ENCODE measurements around the gene BANF2. TPM values are rescaled to one million over a fixed set of nuclear protein-coding genes. Genes with fewer than 3 reads are reported as not detected.
A peak's percentile ranks its signal among the peaks of the same experiment; 100 is the strongest.

BANF2 gene
- total and polyA plus RNA-seq, 2 of the 13 experiments (the other 11 are each of a cell fraction or from before 2014, with no cell fraction given) = 0.35 TPM; not detected in 1

DNA sequence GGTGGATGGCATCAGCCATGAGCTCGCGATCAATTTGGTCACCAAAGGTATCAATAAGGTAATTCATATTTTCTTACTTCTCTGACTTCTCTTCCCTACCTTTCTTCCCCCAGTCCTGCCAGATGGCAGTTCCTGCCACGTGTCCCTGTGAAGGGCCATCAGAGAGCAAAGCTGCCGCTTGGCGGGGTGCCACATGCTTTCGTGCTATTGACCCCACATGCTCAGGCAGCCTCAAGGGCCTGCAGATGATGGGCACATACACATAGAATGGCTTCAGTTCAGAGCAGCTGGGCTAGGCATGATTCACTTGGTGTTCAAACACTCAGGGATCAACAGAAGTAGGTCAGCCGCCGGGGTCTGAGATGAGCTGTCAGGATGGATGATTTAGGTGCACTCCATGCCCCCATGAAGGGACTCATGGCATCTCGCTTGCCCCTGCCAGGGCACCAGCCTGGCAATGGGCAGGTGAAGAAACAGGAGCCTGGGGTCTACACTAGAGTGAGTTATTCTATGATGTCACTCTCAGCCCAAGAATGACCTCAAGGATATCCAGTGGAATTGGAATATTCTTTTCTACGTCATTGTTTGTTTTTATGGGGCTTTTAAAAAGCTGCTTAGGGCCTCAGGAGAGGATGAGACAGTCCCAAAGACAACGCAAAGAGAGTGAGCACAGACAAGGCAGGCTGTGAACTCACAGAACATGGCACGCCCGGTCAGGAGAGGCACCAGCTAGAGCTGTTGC is 25.5 kb downstream of the BANF2 start (continued):
- TF ChIP-seq PAX8 (CRISPR knock-in tag; IDR thresholded peaks at IDR 0.05; ENCODE audit: borderline replicate concordance) = no peak
- TF ChIP-seq, protein P1, sequence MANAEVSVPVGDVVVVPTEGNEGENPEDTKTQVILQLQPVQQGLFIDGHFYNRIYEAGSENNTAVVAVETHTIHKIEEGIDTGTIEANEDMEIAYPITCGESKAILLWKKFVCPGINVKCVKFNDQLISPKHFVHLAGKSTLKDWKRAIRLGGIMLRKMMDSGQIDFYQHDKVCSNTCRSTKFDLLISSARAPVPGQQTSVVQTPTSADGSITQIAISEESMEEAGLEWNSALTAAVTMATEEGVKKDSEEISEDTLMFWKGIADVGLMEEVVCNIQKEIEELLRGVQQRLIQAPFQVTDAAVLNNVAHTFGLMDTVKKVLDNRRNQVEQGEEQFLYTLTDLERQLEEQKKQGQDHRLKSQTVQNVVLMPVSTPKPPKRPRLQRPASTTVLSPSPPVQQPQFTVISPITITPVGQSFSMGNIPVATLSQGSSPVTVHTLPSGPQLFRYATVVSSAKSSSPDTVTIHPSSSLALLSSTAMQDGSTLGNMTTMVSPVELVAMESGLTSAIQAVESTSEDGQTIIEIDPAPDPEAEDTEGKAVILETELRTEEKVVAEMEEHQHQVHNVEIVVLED (CRISPR knock-in tag; IDR thresholded peaks at IDR 0.05; ENCODE audit: borderline replicate concordance) = no peak
- TF ChIP-seq, protein P2, sequence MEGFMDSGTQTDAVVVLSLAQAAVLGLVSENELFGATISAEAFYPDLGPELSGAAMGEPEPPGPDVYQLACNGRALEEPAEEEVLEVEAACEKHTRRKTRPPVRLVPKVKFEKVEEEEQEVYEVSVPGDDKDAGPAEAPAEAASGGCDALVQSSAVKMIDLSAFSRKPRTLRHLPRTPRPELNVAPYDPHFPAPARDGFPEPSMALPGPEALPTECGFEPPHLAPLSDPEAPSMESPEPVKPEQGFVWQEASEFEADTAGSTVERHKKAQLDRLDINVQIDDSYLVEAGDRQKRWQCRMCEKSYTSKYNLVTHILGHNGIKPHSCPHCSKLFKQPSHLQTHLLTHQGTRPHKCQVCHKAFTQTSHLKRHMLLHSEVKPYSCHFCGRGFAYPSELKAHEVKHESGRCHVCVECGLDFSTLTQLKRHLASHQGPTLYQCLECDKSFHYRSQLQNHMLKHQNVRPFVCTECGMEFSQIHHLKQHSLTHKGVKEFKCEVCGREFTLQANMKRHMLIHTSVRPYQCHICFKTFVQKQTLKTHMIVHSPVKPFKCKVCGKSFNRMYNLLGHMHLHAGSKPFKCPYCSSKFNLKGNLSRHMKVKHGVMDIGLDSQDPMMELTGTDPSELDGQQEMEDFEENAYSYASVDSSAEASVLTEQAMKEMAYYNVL (CRISPR knock-in tag; IDR thresholded peaks at IDR 0.05; ENCODE audit: borderline replicate concordance) = no peak
- TF ChIP-seq, protein P3, sequence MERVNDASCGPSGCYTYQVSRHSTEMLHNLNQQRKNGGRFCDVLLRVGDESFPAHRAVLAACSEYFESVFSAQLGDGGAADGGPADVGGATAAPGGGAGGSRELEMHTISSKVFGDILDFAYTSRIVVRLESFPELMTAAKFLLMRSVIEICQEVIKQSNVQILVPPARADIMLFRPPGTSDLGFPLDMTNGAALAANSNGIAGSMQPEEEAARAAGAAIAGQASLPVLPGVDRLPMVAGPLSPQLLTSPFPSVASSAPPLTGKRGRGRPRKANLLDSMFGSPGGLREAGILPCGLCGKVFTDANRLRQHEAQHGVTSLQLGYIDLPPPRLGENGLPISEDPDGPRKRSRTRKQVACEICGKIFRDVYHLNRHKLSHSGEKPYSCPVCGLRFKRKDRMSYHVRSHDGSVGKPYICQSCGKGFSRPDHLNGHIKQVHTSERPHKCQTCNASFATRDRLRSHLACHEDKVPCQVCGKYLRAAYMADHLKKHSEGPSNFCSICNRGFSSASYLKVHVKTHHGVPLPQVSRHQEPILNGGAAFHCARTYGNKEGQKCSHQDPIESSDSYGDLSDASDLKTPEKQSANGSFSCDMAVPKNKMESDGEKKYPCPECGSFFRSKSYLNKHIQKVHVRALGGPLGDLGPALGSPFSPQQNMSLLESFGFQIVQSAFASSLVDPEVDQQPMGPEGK (CRISPR knock-in tag; IDR thresholded peaks at IDR 0.05) = no peak
- TF ChIP-seq NONO (IDR thresholded peaks at IDR 0.05) = no peak
- no peak for TF ChIP-seq NONO (CRISPR knock-in tag; conservative IDR thresholded peaks at IDR 0.05)
- peak; percentile 24 for TF ChIP-seq YY1 (IDR thresholded peaks at IDR 0.05; ENCODE audit: insufficient read depth, insufficient replicate concordance, low read depth, low read length)
- no peak for TF ChIP-seq SPEN (CRISPR knock-in tag; IDR thresholded peaks at IDR 0.05; ENCODE audit: low read depth)
- no peak for TF ChIP-seq ZNF335 (CRISPR knock-in tag; IDR thresholded peaks at IDR 0.05)
- no peak for TF ChIP-seq ZBTB1 (CRISPR knock-in tag; IDR thresholded peaks at IDR 0.05; ENCODE audit: borderline replicate concordance)
- TF ChIP-seq, protein P4, sequence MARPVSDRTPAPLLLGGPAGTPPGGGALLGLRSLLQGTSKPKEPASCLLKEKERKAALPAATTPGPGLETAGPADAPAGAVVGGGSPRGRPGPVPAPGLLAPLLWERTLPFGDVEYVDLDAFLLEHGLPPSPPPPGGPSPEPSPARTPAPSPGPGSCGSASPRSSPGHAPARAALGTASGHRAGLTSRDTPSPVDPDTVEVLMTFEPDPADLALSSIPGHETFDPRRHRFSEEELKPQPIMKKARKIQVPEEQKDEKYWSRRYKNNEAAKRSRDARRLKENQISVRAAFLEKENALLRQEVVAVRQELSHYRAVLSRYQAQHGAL (CRISPR knock-in tag; IDR thresholded peaks at IDR 0.05; ENCODE audit: not compliant biosample characterization) = no peak
- TF ChIP-seq ZSCAN12 (CRISPR knock-in tag; IDR thresholded peaks at IDR 0.05) = no peak
- TF ChIP-seq, protein P5, sequence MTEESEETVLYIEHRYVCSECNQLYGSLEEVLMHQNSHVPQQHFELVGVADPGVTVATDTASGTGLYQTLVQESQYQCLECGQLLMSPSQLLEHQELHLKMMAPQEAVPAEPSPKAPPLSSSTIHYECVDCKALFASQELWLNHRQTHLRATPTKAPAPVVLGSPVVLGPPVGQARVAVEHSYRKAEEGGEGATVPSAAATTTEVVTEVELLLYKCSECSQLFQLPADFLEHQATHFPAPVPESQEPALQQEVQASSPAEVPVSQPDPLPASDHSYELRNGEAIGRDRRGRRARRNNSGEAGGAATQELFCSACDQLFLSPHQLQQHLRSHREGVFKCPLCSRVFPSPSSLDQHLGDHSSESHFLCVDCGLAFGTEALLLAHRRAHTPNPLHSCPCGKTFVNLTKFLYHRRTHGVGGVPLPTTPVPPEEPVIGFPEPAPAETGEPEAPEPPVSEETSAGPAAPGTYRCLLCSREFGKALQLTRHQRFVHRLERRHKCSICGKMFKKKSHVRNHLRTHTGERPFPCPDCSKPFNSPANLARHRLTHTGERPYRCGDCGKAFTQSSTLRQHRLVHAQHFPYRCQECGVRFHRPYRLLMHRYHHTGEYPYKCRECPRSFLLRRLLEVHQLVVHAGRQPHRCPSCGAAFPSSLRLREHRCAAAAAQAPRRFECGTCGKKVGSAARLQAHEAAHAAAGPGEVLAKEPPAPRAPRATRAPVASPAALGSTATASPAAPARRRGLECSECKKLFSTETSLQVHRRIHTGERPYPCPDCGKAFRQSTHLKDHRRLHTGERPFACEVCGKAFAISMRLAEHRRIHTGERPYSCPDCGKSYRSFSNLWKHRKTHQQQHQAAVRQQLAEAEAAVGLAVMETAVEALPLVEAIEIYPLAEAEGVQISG (CRISPR knock-in tag; IDR thresholded peaks at IDR 0.05) = 0 out of 2 replicates have a peak, but pooled peaks have one; percentile 17
- 0 out of 4 replicates have a peak, but pooled peaks have one; percentile 7 to 36 for TF ChIP-seq EP300 (IDR thresholded peaks at IDR 0.05; ENCODE audit: low read depth in 2 of 2, low read length in 2 of 2)
- TF ChIP-seq EP300 (CRISPR knock-in tag; IDR thresholded peaks at IDR 0.05; ENCODE audit: borderline replicate concordance) = no peak
- no peak for TF ChIP-seq XBP1 (CRISPR knock-in tag; IDR thresholded peaks at IDR 0.05)
- TF ChIP-seq CEBPG (CRISPR knock-in tag; IDR thresholded peaks at IDR 0.05) = no peak
- TF ChIP-seq MBNL3 (CRISPR knock-in tag; conservative IDR thresholded peaks at IDR 0.05) = no peak

All from HepG2 (cell line).